HCT116 (cell line): ENCODE results near the gene SUPT3H. TPM values are rescaled to one million over a fixed set of nuclear protein-coding genes. Genes with fewer than 3 reads are reported as not detected.

Source experiments
- ATAC-seq: fragments of 200-7000 bp; cut with Tn5 transposase; 2 replicates; pipeline ENCODE4 v1.9.1; 2020; ENCODE audit warnings: mild to moderate bottlenecking, moderate library complexity
- BruUV-seq: library from RNA; stranded (reverse); fragments of 400-500 nt; replicated peaks from 2 replicates; lab custom pipeline; 2021; lab: Mats Ljungman, UMichigan
- CTCF ChIA-PET: fragments of 300-600 bp; sonication (Branson Sonifier 250); formaldehyde crosslinking; loops from one replicate; lab custom pipeline; 2021; ENCODE audit warnings: antibody characterized with exemption; lab: Charles Lee
- POLR2A ChIA-PET: fragments of 300-600, 350-600 bp; sonication (Branson Sonifier 250); formaldehyde crosslinking; loops from one replicate; lab custom pipeline; 2021; ENCODE audit warnings: antibody characterized with exemption; lab: Charles Lee
- RAD21 ChIA-PET, 2 experiments: fragments of 300-600 bp; sonication (Branson Sonifier 250); formaldehyde crosslinking; loops; one replicate each; lab custom pipeline; 2023; ENCODE audit warnings: low total read pairs in 2 of 2; ENCODE audit not compliant: uncharacterized antibody in 2 of 2, unreplicated experiment in 2 of 2, low non-redundant PET in 1 of 2; lab: Charles Lee
- DNase-seq: peaks from one replicate; pipeline ENCODE4 v3.0.0-alpha.2; 2010; ENCODE audit warnings: low read depth, low spot score
- H2AFZ ChIP-seq: fragments of 200-600 bp; shearing (Covaris generic), sonication (generic); 2 replicates; pipeline ENCODE4 v1.6.1; 2017; ENCODE audit warnings: low read depth, mixed run types, mixed read lengths, antibody characterized with exemption, low read length; ENCODE audit not compliant: poor library complexity, severe bottlenecking
- H3K27ac ChIP-seq: 2 replicates; pipeline ENCODE4 v1.5.1; 2012; ENCODE audit warnings: low read depth, low read length
- H3K27me3 ChIP-seq: fragments of 200-600 bp; sonication (generic); 2 replicates; pipeline ENCODE4 v1.6.1; 2016; ENCODE audit warnings: mixed run types, low read length, mixed read lengths; ENCODE audit not compliant: insufficient read depth
- H3K36me3 ChIP-seq, 2 experiments: fragments of 200-500 bp in 1 of 2; fragments of 200-600 bp in 1 of 2; sonication (Bioruptor generic) in 1 of 2; sonication (generic) in 1 of 2; 2 replicates each; pipeline versions ENCODE4 v1.5.1 to v1.6.1; 2014 to 2016; ENCODE audit warnings: low read length in 2 of 2, inconsistent platforms in 1 of 2, mixed read lengths in 1 of 2, mixed run types in 1 of 2; ENCODE audit not compliant: insufficient read depth in 2 of 2, control insufficient read depth in 1 of 2
- H3K4me1 ChIP-seq, 2 experiments: fragments of 200-600 bp in 1 of 2; sonication (generic) in 1 of 2; 2 replicates each; pipeline versions ENCODE4 v1.5.1 to v1.6.1; 2012 to 2017; ENCODE audit warnings: low read length in 2 of 2, inconsistent platforms in 1 of 2, mild to moderate bottlenecking in 1 of 2, mixed read lengths in 1 of 2, mixed run types in 1 of 2, moderate library complexity in 1 of 2; ENCODE audit not compliant: insufficient read depth in 2 of 2, control insufficient read depth in 1 of 2
- H3K4me2 ChIP-seq: fragments of 200-600 bp; sonication (generic); 2 replicates; pipeline ENCODE4 v1.6.1; 2017; ENCODE audit warnings: mixed run types, low read length, mixed read lengths
- H3K4me3 ChIP-seq, 2 experiments: fragments of 200-600 bp in 1 of 2; sonication (generic) in 1 of 2; replicated peaks in 1 of 2; 2 replicates each; pipeline ENCODE4 v1.5.1; 2011 to 2016; ENCODE audit warnings: low read length in 2 of 2, control low read depth in 1 of 2, low read depth in 1 of 2, mild to moderate bottlenecking in 1 of 2, mixed read lengths in 1 of 2, mixed run types in 1 of 2
- H3K79me2 ChIP-seq: fragments of 200-600 bp; sonication (generic); 2 replicates; pipeline ENCODE4 v1.6.1; 2017; ENCODE audit warnings: mild to moderate bottlenecking, mixed run types, low read length, moderate library complexity, mixed read lengths; ENCODE audit not compliant: insufficient read depth
- H3K9ac ChIP-seq: fragments of 200-600 bp; sonication (generic); 2 replicates; pipeline ENCODE4 v1.6.1; 2016; ENCODE audit warnings: low read length, mixed read lengths
- H3K9me2 ChIP-seq: fragments of 200-600 bp; sonication (generic), shearing (Covaris generic); 2 replicates; pipeline ENCODE4 v1.6.1; 2017; ENCODE audit warnings: mixed run types, mild to moderate bottlenecking, moderate library complexity; ENCODE audit not compliant: insufficient read depth
- H3K9me3 ChIP-seq, 2 experiments: fragments of 200-500 bp in 1 of 2; fragments of 200-600 bp in 1 of 2; sonication (Bioruptor generic) in 1 of 2; sonication (generic) in 1 of 2; 2 replicates each; pipeline ENCODE4 v1.6.1; 2014 to 2017; ENCODE audit warnings: low read length in 2 of 2, mixed read lengths in 2 of 2, inconsistent platforms in 1 of 2, low read depth in 1 of 2, mild to moderate bottlenecking in 1 of 2, mixed run types in 1 of 2, moderate library complexity in 1 of 2; ENCODE audit not compliant: control insufficient read depth in 1 of 2, insufficient read depth in 1 of 2
- H4K20me1 ChIP-seq: fragments of 200-600 bp; sonication (generic), shearing (Covaris generic); 2 replicates; pipeline ENCODE4 v1.6.1; 2017; ENCODE audit warnings: mixed run types, mild to moderate bottlenecking, moderate library complexity; ENCODE audit not compliant: insufficient read depth
- CEBPB ChIP-seq: IDR thresholded peaks from 2 replicates; pipeline ENCODE4 v1.6.1; 2012; ENCODE audit warnings: low read depth
- RAD21 ChIP-seq: IDR thresholded peaks from 2 replicates; pipeline ENCODE4 v1.6.1; 2012; ENCODE audit warnings: low read depth, mild to moderate bottlenecking
- ZNF274 ChIP-seq: fragments of 200-500 bp; sonication (Bioruptor generic); IDR thresholded peaks from 2 replicates; pipeline ENCODE4 v1.6.1; 2014; ENCODE audit warnings: mild to moderate bottlenecking, low read depth, low read length, inconsistent platforms
- intact Hi-C: fragments of 100-400 bp; cut with micrococcal nuclease; formaldehyde crosslinking; loops from 2 replicates; pipeline ENCODE4 v1.10.0; 2022
- total RNA-seq: library from RNA; stranded (reverse); gene quantifications from one replicate; pipeline ENCODE4 v1.2.1, GENCODE V29; 2021; ENCODE audit not compliant: unreplicated experiment
- TF ChIP-seq, protein P1 (sequence below): IDR thresholded peaks from 2 replicates; pipeline ENCODE4 v1.6.1; 2012

SUPT3H gene
- total RNA-seq, 1 experiment from 2014 or later, result 7.4 TPM

DNA sequence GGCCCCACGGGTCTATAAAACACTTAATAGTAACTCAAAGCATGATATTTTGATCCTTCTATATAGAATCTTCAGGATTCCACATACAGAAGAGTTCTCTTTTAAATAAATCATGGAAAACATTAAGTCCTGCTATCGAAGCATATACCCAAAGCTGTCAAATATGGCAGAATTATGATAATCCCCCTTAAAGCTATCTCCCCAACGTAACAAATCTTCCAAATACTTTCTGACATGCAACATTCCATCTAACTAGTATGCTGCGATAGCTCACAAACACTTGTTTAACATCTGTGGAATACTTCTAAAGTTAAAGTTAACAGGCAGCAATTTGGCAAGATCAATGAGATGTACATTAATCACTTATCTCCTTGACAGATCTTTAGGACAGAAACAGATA is 420.6 kb downstream of the SUPT3H start:
- Histone ChIP-seq H3K4me2 (no peak overlapping the region), H3K36me3 (no peaks in the 10 kb centered on the region), H3K4me3 (no peak overlapping the region), H3K9ac (no peak overlapping the region), H3K4me1 (peaks cover 0 to 8% of the 10 kb centered on the region in 2 experiments; a peak in 2 of 4 replicates), H4K20me1 (no peaks in the 10 kb centered on the region), H3K9me2 (no peaks in the 10 kb centered on the region), H2AFZ (no peak overlapping the region), H3K9me3 (no peaks in the 10 kb centered on the region), H3K27ac (no peak overlapping the region), H3K27me3 (no peaks in the 10 kb centered on the region), H3K79me2 (no peaks in the 10 kb centered on the region)
- CTCF ChIA-PET, result no interaction called here
- TF ChIP-seq CEBPB (no peak), ZNF274 (no peak)
- no peak for DNase-seq
- RAD21 ChIA-PET, result no interaction called here
- POLR2A ChIA-PET, result no interaction called here
- intact Hi-C loops, result no loop called here
- BruUV-seq, result no TSS peak
- ATAC-seq, result no peak

DNA sequence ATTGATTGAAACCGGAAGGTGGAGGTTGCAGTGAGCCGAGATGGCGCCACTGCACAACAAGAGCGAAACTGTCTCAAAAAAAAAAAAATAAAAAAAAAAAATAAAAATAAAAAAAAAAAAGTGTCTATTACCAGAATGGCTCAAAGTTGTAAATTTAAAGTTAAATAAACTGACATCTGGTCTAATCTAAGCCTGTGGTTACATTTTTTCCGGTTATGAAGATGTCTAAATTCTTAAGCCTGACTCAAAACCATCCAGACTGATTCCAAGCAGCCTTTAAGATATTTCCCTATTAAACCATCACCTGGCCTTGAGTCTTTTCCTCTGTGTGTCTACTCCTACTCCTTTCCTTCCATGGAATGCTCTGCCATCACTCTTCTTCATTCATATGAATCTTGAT is 421.3 kb downstream of the SUPT3H start:
- H3K9me3 ChIP-seq, result no peaks in the 10 kb centered on the region

More for the DNA sequence above, 421.3 kb downstream of the SUPT3H start:
- intact Hi-C loops, result no loop called here
- TF ChIP-seq RAD21, result no peak
- TF ChIP-seq, protein P1, sequence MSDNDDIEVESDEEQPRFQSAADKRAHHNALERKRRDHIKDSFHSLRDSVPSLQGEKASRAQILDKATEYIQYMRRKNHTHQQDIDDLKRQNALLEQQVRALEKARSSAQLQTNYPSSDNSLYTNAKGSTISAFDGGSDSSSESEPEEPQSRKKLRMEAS, result no peak
- H3K36me3 ChIP-seq, result no peaks in the 10 kb centered on the region
- ChIA-PET POLR2A (no interaction called here), CTCF (no interaction called here), RAD21 (no interaction called here)
- ATAC-seq (no peak), DNase-seq (no peak)
- H3K79me2 ChIP-seq, result no peaks in the 10 kb centered on the region
- H3K9me2 ChIP-seq, result no peaks in the 10 kb centered on the region
- H3K4me1 ChIP-seq, result peaks cover 0 to 8% of the 10 kb centered on the region in 2 experiments; a peak in 2 of 4 replicates
- H2AFZ ChIP-seq, result no peak overlapping the region
- H3K4me3 ChIP-seq, result no peak overlapping the region
- H3K9ac ChIP-seq, result no peak overlapping the region
- BruUV-seq, result no TSS peak
- no peaks in the 10 kb centered on the region for H4K20me1 ChIP-seq
- no peak overlapping the region for H3K4me2 ChIP-seq
- no peaks in the 10 kb centered on the region for H3K27me3 ChIP-seq
- H3K27ac ChIP-seq, result no peak overlapping the region
